HG03521 (cell line): ENCODE data around the gene PFDN1.

Experiments used
- ATAC-seq: cut with Tn5 transposase; IDR thresholded peaks from one replicate; pipeline ENCODE4 v1.9.1; 2021; ENCODE audit warnings: mild to moderate bottlenecking, moderate library complexity; ENCODE audit not compliant: unreplicated experiment

The PFDN1 gene

GRCh38 chr5:140329739-140330481 lies 27.0 kb upstream of the PFDN1 start:
- no peak for ATAC-seq

GRCh38 chr5:140328036-140328764 lies 25.3 kb upstream of the PFDN1 start:
- no peak for ATAC-seq

- no peak for ATAC-seq
Measured at GRCh38 chr5:140327589-140327988, 24.7 kb upstream of the PFDN1 start.

GRCh38 chr5:140325486-140325885 lies 22.6 kb upstream of the PFDN1 start:
- ATAC-seq, result no peak

- no peak for ATAC-seq
Measured at GRCh38 chr5:140324617-140325241, 21.8 kb upstream of the PFDN1 start.

GRCh38 chr5:140324041-140324600 lies 21.2 kb upstream of the PFDN1 start:
- ATAC-seq, result no peak

GRCh38 chr5:140322751-140323731 lies 20.1 kb upstream of the PFDN1 start:
- no peak for ATAC-seq

GRCh38 chr5:140321796-140322195 lies 18.9 kb upstream of the PFDN1 start:
- no peak for ATAC-seq

GRCh38 chr5:140319833-140320232 lies 16.9 kb upstream of the PFDN1 start:
- ATAC-seq, result no peak

- ATAC-seq, result no peak
Measured at GRCh38 chr5:140318792-140319191, 15.9 kb upstream of the PFDN1 start.

GRCh38 chr5:140317859-140318258 lies 15.0 kb upstream of the PFDN1 start:
- ATAC-seq, result no peak

- ATAC-seq, result no peak
Measured at GRCh38 chr5:140312791-140313189, 9.9 kb upstream of the PFDN1 start.

- ATAC-seq, result no peak
Measured at GRCh38 chr5:140312067-140312790, 9.3 kb upstream of the PFDN1 start.

- ATAC-seq, result no peak
Measured at GRCh38 chr5:140311011-140311467, 8.1 kb upstream of the PFDN1 start.

- ATAC-seq, result no peak
Measured at GRCh38 chr5:140310434-140310833, 7.5 kb upstream of the PFDN1 start.

GRCh38 chr5:140309706-140310249 lies 6.9 kb upstream of the PFDN1 start:
- ATAC-seq, result no peak

- no peak for ATAC-seq
Measured at GRCh38 chr5:140305471-140305870, 2.6 kb upstream of the PFDN1 start.

- no peak for ATAC-seq
Measured at GRCh38 chr5:140303966-140304365, 1.1 kb upstream of the PFDN1 start.

GRCh38 chr5:140301136-140301535 lies 1.8 kb downstream of the PFDN1 start:
- ATAC-seq, result no peak
